Measurements from ENCODE around the gene HSDL2. TPM values are rescaled to one million over a fixed set of nuclear protein-coding genes. Genes with fewer than 3 reads are reported as not detected.

The HSDL2 gene
- total RNA-seq, 1 experiment from 2014 or later, result 24.4 TPM

- Mint-ChIP-seq H3K27me3 (ENCODE audit: unreplicated experiment) (no peaks in the 10 kb centered on the region), H3K36me3 (ENCODE audit: insufficient read depth, unreplicated experiment) (no peaks in the 10 kb centered on the region), H3K4me3 (ENCODE audit: low read depth, unreplicated experiment) (no peak overlapping the region), H3K4me1 (ENCODE audit: low read depth, unreplicated experiment) (no peaks in the 10 kb centered on the region), H3K9me3 (ENCODE audit: low read depth, unreplicated experiment) (no peaks in the 10 kb centered on the region), H3K27ac (ENCODE audit: unreplicated experiment) (no peak overlapping the region)
- no peak for TF ChIP-seq CTCF (IDR thresholded peaks at IDR 0.05; ENCODE audit: unreplicated experiment)
- CTCF ChIA-PET, result no interaction called here
- no TSS peak for BruUV-seq (replicated peaks)
- no peak for DNase-seq
- intact Hi-C loops (cut with micrococcal nuclease; ENCODE audit: unreplicated experiment), result no loop called here
These were observed 66.2 kb downstream of the HSDL2 start for GRCh38 chr9:112446080-112446479.

GRCh38 chr9:112446526-112446925 is 66.6 kb downstream of the HSDL2 start:
- BruUV-seq (replicated peaks), result no TSS peak
- H3K36me3 Mint-ChIP-seq (ENCODE audit: insufficient read depth, unreplicated experiment), result no peaks in the 10 kb centered on the region
- H3K4me1 Mint-ChIP-seq (ENCODE audit: low read depth, unreplicated experiment), result no peaks in the 10 kb centered on the region
- H3K27me3 Mint-ChIP-seq (ENCODE audit: unreplicated experiment), result no peaks in the 10 kb centered on the region
- CTCF ChIA-PET, result no interaction called here
- intact Hi-C loops (cut with micrococcal nuclease; ENCODE audit: unreplicated experiment), result no loop called here
- H3K27ac Mint-ChIP-seq (ENCODE audit: unreplicated experiment), result no peak overlapping the region
- no peaks in the 10 kb centered on the region for H3K9me3 Mint-ChIP-seq (ENCODE audit: low read depth, unreplicated experiment)
- no peak for TF ChIP-seq CTCF (IDR thresholded peaks at IDR 0.05; ENCODE audit: unreplicated experiment)
- DNase-seq, result no peak
- no peak overlapping the region for H3K4me3 Mint-ChIP-seq (ENCODE audit: low read depth, unreplicated experiment)

DNA sequence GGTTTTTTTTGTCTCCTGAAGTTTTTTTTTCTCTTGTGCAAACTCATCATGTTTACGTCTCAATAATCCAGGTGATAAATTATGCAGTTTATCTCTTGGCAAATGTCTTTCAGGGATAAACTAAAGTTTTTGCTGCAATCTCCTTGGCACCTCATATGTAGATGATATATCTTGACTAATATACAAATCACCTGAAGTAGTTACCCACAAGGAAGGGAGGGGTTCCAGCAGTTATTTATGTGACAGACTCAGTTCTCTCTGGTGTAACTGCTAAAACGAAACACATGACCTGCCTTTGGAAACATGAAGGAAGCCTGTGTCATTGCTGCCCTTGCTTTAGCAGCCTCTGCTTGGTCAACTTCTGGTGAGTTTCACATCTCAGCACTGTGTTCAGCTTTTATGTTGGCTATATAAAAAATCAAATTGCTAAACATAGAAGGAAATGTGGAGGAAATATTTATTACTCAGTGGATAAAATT is 67.4 kb downstream of the HSDL2 start:
- CTCF ChIA-PET, result no interaction called here
- no peak overlapping the region for H3K4me3 Mint-ChIP-seq (ENCODE audit: low read depth, unreplicated experiment)
- H3K36me3 Mint-ChIP-seq (ENCODE audit: insufficient read depth, unreplicated experiment), result no peaks in the 10 kb centered on the region
- DNase-seq, result no peak
- H3K27me3 Mint-ChIP-seq (ENCODE audit: unreplicated experiment), result no peaks in the 10 kb centered on the region
- no peaks in the 10 kb centered on the region for H3K9me3 Mint-ChIP-seq (ENCODE audit: low read depth, unreplicated experiment)
- intact Hi-C loops (cut with micrococcal nuclease; ENCODE audit: unreplicated experiment), result no loop called here
- BruUV-seq (replicated peaks), result no TSS peak
- no peak overlapping the region for H3K27ac Mint-ChIP-seq (ENCODE audit: unreplicated experiment)
- TF ChIP-seq CTCF (IDR thresholded peaks at IDR 0.05; ENCODE audit: unreplicated experiment), result no peak
- no peaks in the 10 kb centered on the region for H3K4me1 Mint-ChIP-seq (ENCODE audit: low read depth, unreplicated experiment)

- intact Hi-C loops (cut with micrococcal nuclease; ENCODE audit: unreplicated experiment), result no loop called here
- no TSS peak for BruUV-seq (replicated peaks)
- Mint-ChIP-seq H3K27ac (ENCODE audit: unreplicated experiment) (no peak overlapping the region), H3K36me3 (ENCODE audit: insufficient read depth, unreplicated experiment) (peaks cover 4% of the 10 kb centered on the region), H3K27me3 (ENCODE audit: unreplicated experiment) (no peaks in the 10 kb centered on the region), H3K4me1 (ENCODE audit: low read depth, unreplicated experiment) (no peaks in the 10 kb centered on the region), H3K9me3 (ENCODE audit: low read depth, unreplicated experiment) (no peaks in the 10 kb centered on the region), H3K4me3 (ENCODE audit: low read depth, unreplicated experiment) (no peak overlapping the region)
- DNase-seq, result no peak
- CTCF ChIA-PET, result interaction anchor here (0.6 kb wide), 1 partner anchor 17 kb away, joined by 3 read pairs; no protein-coding TSS in a partner anchor
- no peak for TF ChIP-seq CTCF (IDR thresholded peaks at IDR 0.05; ENCODE audit: unreplicated experiment)
These were observed 82.9 kb downstream of the HSDL2 start for GRCh38 chr9:112462855-112463254.
